HEK293T (cell line): ENCODE results near the gene GLIS2.

Experiments
- CTCF ChIA-PET: fragments of 350-600 bp; formaldehyde crosslinking; extraction: SDS; loops from one replicate; lab custom pipeline; 2021; ENCODE audit warnings: antibody characterized with exemption, inconsistent platforms; lab: Yijun Ruan, JAX
- POLR2A ChIA-PET: fragments of 350-600 bp; formaldehyde crosslinking; extraction: SDS; loops from one replicate; lab custom pipeline; 2020; ENCODE audit warnings: antibody characterized with exemption, inconsistent platforms; lab: Yijun Ruan, JAX
- DNase-seq: peaks from one replicate; pipeline ENCODE4 v3.0.0; 2012; ENCODE audit warnings: mixed read lengths; ENCODE audit errors: extremely low spot score
- ARNT ChIP-seq: fragments of 450-650 bp; IDR thresholded peaks from 2 replicates; pipeline ENCODE4 v1.6.1; 2017; ENCODE audit warnings: mild to moderate bottlenecking
- BHLHE40 ChIP-seq: fragments of 450-650 bp; IDR thresholded peaks from 2 replicates; pipeline ENCODE4 v1.6.1; 2016; ENCODE audit warnings: mild to moderate bottlenecking, moderate library complexity, borderline replicate concordance
- ELF4 ChIP-seq: fragments of 450-650 bp; IDR thresholded peaks from 2 replicates; pipeline ENCODE4 v1.6.1; 2017; ENCODE audit warnings: antibody characterized with exemption
- FOXA1 ChIP-seq: fragments of 450-650 bp; IDR thresholded peaks from 2 replicates; pipeline ENCODE4 v1.6.1; 2016; ENCODE audit warnings: mild to moderate bottlenecking
- FOXM1 ChIP-seq: fragments of 450-650 bp; IDR thresholded peaks from 2 replicates; pipeline ENCODE4 v1.6.1; 2017; ENCODE audit warnings: mild to moderate bottlenecking, borderline replicate concordance
- HDGF ChIP-seq: fragments of 450-650 bp; IDR thresholded peaks from 2 replicates; pipeline ENCODE4 v1.6.1; 2017; ENCODE audit warnings: antibody characterized with exemption, borderline replicate concordance
- L3MBTL2 ChIP-seq: fragments of 450-650 bp; conservative IDR thresholded peaks from 2 replicates; pipeline ENCODE4 v1.6.1; 2016; ENCODE audit warnings: mild to moderate bottlenecking
- LEF1 ChIP-seq: fragments of 450-650 bp; IDR thresholded peaks from 2 replicates; pipeline ENCODE4 v1.6.1; 2017; ENCODE audit warnings: mild to moderate bottlenecking, borderline replicate concordance
- SP1 ChIP-seq: fragments of 450-650 bp; IDR thresholded peaks from 2 replicates; pipeline ENCODE4 v1.6.1; 2017
- SUZ12 ChIP-seq: fragments of 450-650 bp; IDR thresholded peaks from 2 replicates; pipeline ENCODE4 v1.6.1; 2016; ENCODE audit warnings: mild to moderate bottlenecking
- TARDBP ChIP-seq: fragments of 450-650 bp; IDR thresholded peaks from 2 replicates; pipeline ENCODE4 v1.6.1; 2016
- TF ChIP-seq, protein P1 (sequence below): fragments of 450-650 bp; IDR thresholded peaks from 2 replicates; pipeline ENCODE4 v1.6.1; 2016

The GLIS2 gene

DNA sequence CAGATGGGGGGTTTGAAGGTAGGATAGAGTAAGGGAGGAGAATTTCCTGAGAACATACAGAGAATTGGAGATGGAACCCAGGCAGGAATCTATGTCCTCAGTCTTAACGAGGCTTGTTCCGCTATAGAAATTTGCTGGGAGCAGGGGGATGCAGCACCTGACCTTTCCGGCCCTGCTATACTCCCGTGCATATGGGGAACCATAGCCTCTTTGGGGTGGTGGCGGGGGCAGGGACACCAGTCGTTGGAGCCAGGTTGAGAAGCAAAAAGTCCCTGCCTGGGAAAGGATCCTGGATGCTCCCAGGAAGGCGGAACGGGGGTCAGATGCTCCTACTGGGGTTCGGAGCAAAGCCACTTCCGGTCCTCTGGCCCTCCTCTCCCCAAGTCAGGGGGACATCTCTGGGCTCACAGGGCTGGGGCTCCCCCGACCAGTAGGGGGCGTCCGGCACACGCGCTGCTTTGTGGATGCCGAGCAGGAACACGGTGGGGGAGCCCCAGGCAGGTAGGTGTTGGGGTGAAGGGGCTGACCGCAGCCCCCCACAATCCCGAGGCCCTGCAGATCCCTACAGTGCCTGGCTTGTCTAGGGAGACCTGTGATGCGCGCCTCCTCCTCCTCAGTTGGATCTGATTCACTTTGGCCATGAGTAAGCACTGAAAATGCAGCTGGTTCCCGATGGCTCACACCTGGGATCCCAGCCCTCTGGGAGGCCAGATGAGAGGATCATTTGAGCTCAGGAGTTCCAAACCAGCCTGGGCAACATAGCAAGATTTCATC is 27.5 kb upstream of the GLIS2 start:
- ChIA-PET POLR2A (no interaction called here), CTCF (interaction anchor here (0.6 to 2.3 kb wide), 14 partner anchors 10 to 114 kb away, joined by 3 to 21 read pairs (median 4); no protein-coding TSS in a partner anchor)
- TF ChIP-seq HDGF (no peak), FOXM1 (no peak), SUZ12 (no peak), ARNT (no peak)
- TF ChIP-seq, protein P1, sequence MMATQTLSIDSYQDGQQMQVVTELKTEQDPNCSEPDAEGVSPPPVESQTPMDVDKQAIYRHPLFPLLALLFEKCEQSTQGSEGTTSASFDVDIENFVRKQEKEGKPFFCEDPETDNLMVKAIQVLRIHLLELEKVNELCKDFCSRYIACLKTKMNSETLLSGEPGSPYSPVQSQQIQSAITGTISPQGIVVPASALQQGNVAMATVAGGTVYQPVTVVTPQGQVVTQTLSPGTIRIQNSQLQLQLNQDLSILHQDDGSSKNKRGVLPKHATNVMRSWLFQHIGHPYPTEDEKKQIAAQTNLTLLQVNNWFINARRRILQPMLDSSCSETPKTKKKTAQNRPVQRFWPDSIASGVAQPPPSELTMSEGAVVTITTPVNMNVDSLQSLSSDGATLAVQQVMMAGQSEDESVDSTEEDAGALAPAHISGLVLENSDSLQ = no peak
- peak; percentile 77 for DNase-seq

DNA sequence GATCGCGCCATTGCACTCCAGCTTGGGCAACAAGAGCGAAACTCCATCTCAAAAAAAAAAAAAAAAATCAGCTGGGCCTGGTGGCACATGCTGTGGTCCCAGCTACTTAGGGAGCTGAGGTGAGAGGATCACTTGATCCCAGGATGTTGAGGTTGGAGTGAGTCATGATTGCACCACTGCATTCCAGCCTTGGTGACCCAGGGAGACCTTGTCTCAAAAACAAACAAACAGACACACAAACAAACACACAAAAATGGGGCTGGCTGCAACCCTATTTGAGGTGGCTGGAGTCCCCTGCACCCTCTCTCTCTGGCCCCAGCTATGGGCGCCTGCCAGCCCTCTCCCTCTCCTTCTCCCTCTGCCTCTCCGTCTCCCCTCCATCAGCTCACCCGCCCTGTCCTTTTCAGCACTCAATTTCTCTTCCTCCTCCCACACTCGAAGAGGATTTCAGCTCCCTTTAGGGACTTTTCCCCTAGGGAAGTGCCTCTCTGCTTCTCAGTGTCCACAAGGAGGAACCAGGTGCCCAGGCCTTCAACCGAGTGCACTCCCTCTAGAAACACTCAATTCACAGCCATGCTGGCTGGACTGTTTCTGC is 25.5 kb upstream of the GLIS2 start:
- TF ChIP-seq, protein P1 = no peak
- TF ChIP-seq L3MBTL2 = no peak
- TF ChIP-seq SP1 = no peak
- no peak for TF ChIP-seq BHLHE40
- TF ChIP-seq ELF4 = no peak
- TF ChIP-seq TARDBP = no peak
- no peak for TF ChIP-seq ARNT
- TF ChIP-seq LEF1 = no peak
- ChIA-PET CTCF (interaction anchor here (1.1 to 2.3 kb wide), 2 partner anchors 8 to 113 kb away, joined by 7 to 21 read pairs; no protein-coding TSS in a partner anchor), POLR2A (interaction anchor here (1.6 kb wide), 1 partner anchor 16 kb away, joined by 4 read pairs; no protein-coding TSS in a partner anchor)
- no peak for DNase-seq

DNA sequence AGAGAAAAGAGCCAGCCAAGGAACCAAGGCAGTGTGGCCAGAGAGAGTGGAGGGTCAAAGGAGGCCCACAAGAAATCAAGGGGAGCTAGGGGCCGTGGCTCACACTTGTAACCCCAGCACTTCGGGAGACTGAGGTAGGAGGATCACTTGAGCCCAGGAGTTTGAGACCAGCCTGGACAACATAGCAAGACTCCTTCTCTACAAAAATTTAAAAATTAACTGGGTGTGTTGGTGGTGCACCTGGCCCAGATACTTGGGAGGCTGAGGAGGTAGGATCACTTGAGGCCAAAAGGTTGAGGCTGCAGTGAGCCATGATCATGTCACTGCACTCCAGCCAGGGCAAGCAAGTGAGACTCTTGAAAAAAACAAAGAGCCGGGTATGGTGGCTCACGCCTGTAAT is 24.2 kb upstream of the GLIS2 start:
- ChIA-PET CTCF (no interaction called here), POLR2A (no interaction called here)
- TF ChIP-seq HDGF (no peak), ARNT (no peak), BHLHE40 (no peak), SUZ12 (no peak), FOXM1 (no peak), ELF4 (no peak), TARDBP (no peak)
- TF ChIP-seq, protein P1 = no peak
- DNase-seq = no peak

DNA sequence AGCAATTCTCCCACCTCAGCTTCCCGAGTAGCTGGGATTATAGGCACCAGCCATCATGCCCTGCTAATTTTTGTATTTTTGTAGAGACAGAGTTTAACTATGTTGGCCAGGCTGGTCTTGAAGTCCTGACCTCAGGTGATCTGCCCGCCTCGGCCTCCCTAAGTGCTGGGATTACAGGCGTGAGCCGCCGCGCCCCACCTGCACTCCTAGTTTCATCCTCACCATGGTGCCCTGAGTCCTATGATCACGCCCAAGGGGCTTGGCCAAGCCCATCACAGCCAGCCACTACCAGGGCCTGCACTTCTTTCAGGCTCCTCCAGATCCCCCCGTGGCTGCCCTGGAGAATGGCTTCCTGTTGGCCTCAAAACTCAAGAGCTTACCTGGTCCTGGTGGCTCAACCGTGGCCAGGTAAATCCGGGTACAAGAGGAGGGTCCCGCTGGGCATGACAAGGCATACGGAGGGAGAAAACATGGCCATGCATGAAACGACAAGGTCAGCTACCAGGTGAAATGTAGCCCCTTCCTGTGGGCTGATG is 22.6 kb upstream of the GLIS2 start:
- no peak for DNase-seq
- TF ChIP-seq SUZ12 (no peak), L3MBTL2 (no peak), ELF4 (no peak), HDGF (no peak)
- POLR2A ChIA-PET = no interaction called here
- CTCF ChIA-PET = interaction anchor here (1.0 to 1.4 kb wide), 2 partner anchors 22 to 109 kb away, joined by 3 to 4 read pairs; partner anchors contain the start of gene GLIS2

DNA sequence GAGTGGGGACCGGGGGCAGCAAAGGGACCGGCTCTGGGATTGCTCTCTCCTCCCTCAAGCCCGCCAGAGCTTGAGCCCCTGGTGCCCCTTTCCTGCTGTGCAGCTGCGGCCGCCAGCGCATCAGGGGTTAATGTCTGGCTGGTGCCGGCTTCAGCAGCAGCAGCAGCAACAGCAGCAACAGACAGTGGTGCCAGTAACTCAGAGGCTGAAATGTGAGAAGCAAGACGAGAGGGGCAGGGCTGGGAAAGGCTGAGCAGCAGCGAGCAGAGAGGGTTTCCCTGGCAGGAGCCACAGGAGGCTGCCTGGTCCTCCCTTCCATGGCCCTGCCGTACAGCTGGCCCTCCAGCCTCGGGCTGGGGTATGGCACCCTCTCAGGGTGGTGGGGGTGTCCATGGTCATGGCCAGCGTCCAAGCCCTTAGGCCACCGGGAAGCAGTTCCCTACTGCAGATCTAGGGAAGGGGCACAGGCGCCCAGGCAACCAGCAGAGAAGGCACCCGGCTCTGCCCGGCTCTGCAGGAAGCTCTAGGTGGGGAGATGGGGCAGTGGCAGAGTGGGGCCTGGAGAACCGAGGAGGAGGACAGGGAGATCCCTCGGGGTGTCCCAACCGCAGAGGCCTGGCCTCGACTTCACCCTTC is 21.9 kb upstream of the GLIS2 start:
- peak; percentile 67 for DNase-seq
- ChIA-PET POLR2A (no interaction called here), CTCF (interaction anchor here (1.0 to 1.4 kb wide), 2 partner anchors 21 to 109 kb away, joined by 3 to 4 read pairs; partner anchors contain the start of gene GLIS2)
- no peak for TF ChIP-seq BHLHE40
- TF ChIP-seq, protein P1 = peak; percentile 29; the same call in 1 of the 2 replicates

DNA sequence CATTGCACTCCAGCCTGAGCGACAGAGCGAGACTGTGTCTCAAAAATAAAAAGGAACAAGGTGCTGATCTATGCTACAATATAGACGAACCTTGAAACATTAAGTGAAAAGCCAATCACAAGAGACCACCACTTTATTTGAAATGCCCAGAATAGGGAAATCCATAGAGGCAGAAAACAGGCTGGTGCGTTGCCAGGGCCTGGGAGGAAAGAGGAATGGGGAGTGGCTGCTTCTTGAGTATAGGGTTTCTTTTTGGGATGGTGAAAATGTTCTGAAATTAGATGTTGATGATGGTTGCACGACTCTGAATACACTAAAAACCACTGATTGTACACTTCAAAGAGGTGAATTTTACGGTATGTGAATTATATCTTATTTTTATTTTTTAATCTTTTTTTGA is 20.3 kb upstream of the GLIS2 start:
- no peak for DNase-seq
- TF ChIP-seq HDGF (no peak), SUZ12 (no peak), FOXA1 (no peak)
- TF ChIP-seq, protein P1 = no peak
- ChIA-PET POLR2A (no interaction called here), CTCF (interaction anchor here (0.6 kb wide), 1 partner anchor 18 kb away, joined by 3 read pairs; no protein-coding TSS in a partner anchor)
